ENCODE data around the gene KLC4.
A peak's percentile ranks its signal among the peaks of the same experiment; 100 is the strongest.

Gene KLC4
- 10.5 to 37.0 reads per million in 2 experiments for total RNA-seq

DNA sequence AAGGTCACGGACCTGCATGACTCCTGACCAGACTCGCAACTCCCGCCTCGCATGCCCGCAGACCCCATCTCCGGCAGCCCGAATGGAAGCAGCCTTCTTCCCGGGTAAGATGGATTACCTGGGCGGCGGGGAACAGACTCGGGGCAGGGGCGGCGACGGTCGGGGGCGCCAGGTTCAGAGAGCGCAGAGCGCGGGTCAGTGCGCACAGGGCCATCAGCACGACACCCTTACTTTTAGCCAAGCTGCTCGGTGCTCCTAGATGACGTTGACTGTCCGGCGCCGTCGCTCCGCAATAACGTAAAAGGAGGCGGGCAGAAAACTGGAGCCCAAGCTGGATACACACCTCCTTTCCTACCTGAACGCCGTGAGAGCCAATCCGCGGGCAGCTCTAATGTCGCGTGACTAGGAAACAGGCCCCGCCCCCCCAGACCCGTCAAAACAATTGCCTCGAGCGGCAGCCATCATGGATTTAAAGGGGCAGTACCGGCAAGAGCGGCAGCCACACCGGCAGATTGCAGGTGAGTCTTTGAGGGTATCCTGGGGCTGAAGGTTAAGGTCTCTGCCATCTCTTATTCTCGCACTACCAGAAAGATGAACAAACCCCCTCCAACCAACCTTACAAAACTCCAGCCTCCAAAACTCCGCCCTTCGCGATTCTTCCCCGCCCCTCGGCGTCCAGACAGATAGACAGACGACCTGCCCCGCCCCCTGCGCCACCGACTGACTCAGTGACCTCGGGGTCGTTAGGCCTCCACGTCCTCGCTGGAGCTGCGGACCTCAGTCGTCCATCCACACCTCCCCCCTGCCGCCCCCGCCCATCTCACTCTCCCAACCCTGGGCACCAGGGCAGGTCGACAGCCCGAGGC, at the start of gene KLC4, which contains the start of gene MRPL2:
Gene KLC4 (plus strand): TSS at position 464 of the 866 bp plus-strand sequence. CDS start 1,705 bp downstream, outside the sequence.
Gene MRPL2 (minus strand): TSS at position 267 of the 866 bp plus-strand sequence. CDS start 53 bp downstream, at position 214.
- DNase-seq (ENCODE audit: low read depth): peak; percentile 97

DNA sequence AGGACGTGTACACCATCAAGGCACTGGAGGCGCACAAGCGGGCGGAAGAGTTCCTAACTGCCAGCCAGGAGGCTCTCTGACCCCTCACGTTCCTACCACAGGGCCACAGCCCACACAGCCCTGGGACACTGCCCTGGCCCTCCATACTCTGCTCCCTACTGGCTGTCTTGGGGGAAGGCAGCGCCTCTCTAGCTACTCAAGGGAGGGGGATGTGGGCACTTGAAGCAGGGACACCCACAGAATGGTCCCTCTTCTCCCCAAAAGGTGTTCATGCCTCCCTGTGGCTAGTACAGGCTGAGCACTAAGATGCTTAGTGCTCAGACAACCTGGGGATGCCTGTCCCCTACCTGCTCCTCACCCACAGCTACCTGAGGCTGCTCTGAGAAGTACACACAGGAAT, 48.2 kb upstream of the KLC4 start:
- no peak for DNase-seq (ENCODE audit: low read depth)

DNA sequence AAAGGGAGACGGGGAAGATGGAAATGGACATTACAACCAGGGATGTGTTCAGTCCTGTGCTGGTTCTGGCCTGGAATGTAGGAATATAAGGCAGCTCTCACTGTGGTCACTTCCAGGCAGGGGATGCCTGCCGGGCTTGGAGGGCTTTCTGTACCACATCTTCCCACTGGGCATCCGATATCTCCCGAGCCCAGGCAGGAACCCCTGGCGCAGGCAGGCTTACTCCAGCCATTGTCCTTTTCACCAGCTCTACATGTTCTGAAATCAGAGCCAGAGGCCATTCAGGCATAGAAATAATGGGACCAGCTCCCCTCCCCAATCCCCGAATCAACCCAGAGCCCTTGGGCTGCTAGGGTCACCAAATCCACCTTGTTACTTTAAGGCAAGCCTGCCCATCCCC, 47.1 kb upstream of the KLC4 start:
- DNase-seq (ENCODE audit: low read depth): no peak

DNA sequence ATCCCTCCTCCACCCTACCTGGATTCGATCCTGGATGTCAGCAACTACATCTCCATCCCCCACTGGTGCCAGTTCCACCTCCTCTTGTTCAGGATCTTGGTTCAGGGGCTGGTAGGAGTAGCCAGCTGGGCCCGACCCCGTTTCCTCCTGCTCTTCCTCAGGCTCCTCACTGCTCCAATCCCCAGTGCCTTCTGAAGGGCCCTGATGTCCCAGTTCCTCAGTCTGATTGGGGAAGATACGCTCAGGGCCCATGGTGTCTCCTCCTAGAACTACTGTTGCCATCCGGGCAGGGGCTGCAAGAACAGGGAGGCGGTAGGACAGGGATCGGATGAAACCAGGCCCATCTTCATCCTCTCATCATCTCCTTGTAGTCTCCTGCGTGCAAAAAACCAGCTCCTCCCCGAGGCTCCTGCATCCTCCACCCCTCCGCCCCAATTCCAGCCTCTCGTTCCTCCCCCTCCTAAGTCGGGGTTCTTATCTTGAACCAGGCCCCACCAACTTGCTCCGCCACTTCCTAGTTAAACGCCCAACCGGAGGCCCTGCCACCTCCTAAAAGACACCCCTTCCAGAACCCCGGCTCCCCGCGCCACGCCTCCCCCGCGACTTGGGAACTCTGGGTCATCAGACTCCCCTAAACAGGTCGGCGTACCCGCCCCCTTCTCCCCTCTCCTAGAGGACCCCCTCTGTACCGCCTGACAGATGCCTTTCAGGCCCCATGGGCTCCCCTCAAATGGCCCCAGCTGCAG, 46.2 kb upstream of the KLC4 start:
- no peak for DNase-seq (ENCODE audit: low read depth)

- DNase-seq (ENCODE audit: low read depth): peak; percentile 98
Observed at GRCh38 chr6:43013843-43014433, 45.5 kb upstream of the KLC4 start, which contains the start of the genes KLHDC3 and MEA1. Gene KLHDC3 (plus strand): TSS chr6:43014249. CDS start chr6:43017193, 2,944 bp downstream. Gene MEA1 (minus strand): TSS chr6:43013946. CDS start chr6:43013813, 133 bp downstream.

GRCh38 chr6:43014434-43014909, 45.0 kb upstream of the KLC4 start:
- no peak for DNase-seq (ENCODE audit: low read depth)

GRCh38 chr6:43016176-43016942, 43.1 kb upstream of the KLC4 start:
- no peak for DNase-seq (ENCODE audit: low read depth)

- DNase-seq (ENCODE audit: low read depth): no peak
Observed at GRCh38 chr6:43016943-43017334, 42.5 kb upstream of the KLC4 start.

- no peak for DNase-seq (ENCODE audit: low read depth)
Observed at GRCh38 chr6:43019152-43019551, 40.3 kb upstream of the KLC4 start.

GRCh38 chr6:43020052-43020705, 39.3 kb upstream of the KLC4 start:
- no peak for DNase-seq (ENCODE audit: low read depth)

GRCh38 chr6:43020847-43021246, 38.6 kb upstream of the KLC4 start:
- DNase-seq (ENCODE audit: low read depth): no peak

DNA sequence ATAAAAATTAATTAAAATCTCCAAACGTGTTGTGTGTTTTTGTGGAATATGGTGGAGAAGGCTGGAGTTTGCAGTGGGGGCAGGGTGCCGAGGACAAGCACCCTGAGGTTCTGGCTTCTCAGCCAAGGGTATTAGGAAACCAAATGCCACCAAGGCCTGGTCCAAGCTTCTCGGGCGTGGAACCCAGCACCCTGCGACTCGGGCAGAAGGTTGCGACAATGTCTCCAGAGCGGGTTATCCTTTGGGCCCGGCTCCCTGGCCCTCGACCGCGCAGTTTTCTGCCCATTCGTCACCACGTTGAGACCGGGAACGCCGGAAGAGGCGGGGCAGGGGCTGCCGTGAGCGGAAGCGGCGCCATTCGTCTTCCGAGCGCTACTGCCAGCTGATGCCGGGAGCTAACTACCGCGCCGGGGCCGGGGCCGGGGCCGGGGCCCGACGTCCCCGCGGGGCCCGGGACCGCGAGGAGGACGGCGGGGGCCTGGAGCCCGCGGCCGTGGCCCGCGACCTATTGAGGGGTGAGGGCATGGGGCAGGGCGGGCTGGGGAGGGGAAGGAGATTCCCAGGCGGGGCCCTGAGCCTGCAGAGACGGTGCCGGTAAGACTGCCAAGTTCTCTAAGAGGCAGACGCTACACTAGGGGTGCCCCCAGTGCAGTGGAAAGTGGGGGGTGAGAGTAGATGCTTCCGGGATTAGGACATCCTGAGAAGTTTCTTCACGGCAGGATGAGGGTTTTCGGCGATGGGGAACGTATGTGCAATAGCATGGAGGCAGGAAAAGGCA, 38.0 kb upstream of the KLC4 start, which contains the start of gene RRP36:
Gene RRP36 (plus strand): TSS at position 354 of the 778 bp plus-strand sequence. CDS start 32 bp downstream, at position 386.
- peak; percentile 44 for DNase-seq (ENCODE audit: low read depth)

GRCh38 chr6:43024436-43024835, 35.0 kb upstream of the KLC4 start:
- DNase-seq (ENCODE audit: low read depth): no peak

GRCh38 chr6:43026365-43026764, 33.1 kb upstream of the KLC4 start:
- no peak for DNase-seq (ENCODE audit: low read depth)

GRCh38 chr6:43029120-43029519, 30.3 kb upstream of the KLC4 start:
- no peak for DNase-seq (ENCODE audit: low read depth)

- DNase-seq (ENCODE audit: low read depth): no peak
Observed at GRCh38 chr6:43032326-43032725, 27.1 kb upstream of the KLC4 start.

DNA sequence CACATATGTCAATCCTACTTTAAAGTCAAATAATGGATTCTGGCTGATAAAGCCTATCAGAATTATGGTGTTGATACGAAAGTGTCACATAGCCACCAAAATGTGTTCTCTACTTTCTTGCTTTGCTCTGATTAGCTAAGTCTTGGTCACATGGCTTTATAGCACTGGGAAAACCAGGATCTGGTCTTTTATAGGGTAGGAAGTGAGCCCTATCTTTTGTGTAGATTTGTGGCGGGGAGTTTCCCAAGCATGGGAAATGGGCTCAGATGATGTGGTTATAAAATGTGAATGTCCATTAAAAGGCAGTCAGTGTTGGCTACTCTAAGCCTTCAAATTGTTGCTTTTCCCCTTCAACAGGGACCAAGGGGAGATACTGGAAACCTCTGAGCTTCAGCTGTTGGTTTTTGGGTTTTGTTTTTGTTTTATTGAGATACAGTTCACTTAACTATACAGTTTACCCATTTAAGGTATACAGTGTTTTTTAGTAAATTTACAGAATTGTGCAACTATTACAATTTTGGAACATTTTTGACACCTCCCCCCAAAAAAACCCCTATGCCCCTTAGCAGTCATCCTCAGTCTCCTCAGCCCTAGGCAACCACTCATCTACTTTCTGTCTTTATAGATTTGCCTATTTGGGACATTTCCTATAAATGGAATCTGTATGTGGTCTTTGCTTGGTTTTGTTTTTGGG, 25.8 kb upstream of the KLC4 start:
- no peak for DNase-seq (ENCODE audit: low read depth)

GRCh38 chr6:43034190-43034525, 25.3 kb upstream of the KLC4 start:
- DNase-seq (ENCODE audit: low read depth): no peak

DNA sequence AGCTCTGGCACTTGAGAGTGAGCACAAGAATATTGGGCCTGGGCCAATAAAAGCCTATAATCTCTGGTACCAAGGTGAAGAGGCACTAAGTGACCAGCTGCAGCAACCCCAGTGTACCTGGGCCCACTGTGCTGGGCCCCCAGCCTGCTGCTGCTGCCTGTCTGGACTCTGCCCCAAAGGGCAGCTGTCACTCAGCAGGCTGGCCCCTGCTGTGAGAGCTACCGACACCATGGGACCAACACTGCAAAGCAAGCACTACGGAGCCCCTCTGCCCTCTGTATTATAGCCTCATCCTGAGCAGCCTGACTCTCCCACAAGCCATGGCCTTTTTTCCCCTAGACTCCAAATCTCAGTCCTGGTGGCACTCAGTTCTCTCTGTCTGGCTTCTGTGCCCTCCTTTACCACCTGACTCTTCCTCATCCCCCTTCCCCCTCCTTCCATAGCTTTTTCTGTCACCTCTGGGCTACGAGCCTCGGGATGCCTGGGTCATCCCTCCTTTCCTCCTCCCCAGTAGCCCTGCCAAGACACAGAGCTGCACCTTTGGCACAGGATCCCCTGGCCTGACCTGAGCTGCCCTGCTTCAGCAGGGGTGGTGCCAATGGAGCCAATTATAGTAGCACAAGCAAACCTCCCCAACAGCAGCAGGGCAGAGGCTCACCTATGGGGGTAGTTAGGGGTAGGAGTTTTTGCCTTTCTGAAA, 23.8 kb upstream of the KLC4 start:
- no peak for DNase-seq (ENCODE audit: low read depth)
